ENCODE measurements around the gene C8G.

The C8G gene

GRCh38 chr9:136920069-136920468 is 25.0 kb upstream of the C8G start:
- no peak for DNase-seq (ENCODE audit: low spot score)

DNA sequence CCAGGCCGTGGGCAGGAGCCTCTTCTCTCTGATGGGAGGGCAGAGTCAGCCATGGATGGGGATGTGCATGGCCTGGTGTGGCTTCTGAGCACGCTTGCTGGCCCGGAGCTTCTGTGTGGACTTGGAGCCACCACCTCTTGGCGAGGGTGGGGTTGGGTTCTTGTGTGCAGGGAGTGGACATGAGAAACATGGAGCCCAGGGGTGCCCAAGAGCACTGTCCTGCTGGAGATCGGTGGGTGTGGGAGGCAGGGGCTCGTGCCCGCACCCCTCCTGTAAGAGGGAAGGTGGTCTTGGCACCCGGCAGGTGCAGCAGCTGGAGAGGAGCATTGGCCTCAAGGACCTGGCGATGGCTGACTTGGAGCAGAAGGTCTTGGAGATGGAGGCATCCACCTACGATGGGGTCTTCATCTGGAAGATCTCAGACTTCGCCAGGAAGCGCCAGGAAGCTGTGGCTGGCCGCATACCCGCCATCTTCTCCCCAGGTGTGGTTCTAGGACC is 24.3 kb upstream of the C8G start:
- DNase-seq (ENCODE audit: low spot score) = no peak

DNA sequence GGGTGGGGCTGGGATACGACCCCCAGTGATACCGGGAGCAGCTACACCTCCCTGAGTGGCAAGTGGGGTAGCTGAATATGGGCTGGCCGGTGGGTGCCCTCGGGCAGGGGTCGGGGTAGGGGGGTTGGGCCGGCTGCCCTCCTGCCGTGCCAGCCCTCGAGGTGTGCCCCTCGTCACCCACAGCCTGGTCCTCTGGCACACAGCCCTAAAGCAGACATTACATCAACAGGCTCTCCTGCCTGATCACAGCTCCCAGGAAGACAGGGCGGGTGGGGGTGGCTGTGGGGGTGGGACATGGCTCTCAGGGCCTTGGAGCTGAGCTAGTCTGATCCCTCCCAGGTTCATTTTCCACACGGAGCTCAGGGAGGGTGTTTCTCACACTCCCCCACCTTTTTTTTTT is 23.7 kb upstream of the C8G start:
- no peak for DNase-seq (ENCODE audit: low spot score)

- DNase-seq (ENCODE audit: low spot score) = no peak
Observed at GRCh38 chr9:136921718-136922117, 23.3 kb upstream of the C8G start.

DNA sequence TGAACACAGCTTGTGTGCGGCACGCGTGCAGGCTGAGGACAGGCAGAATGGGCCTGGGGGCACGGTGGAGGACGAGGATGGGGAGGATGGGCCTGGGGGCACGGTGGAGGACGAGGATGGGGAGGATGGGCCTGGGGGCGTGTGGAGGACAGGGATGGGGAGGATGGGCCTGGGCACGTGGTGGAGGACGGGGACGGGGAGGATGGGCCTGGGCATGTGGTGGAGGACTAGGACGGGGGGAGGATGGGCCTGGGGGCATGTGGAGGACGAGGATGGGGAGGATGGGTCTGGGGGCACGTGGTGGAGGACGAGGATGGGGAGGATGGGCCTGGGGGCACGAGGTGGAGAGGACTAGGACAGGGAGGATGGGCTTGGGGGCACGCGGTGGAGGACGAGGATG is 22.5 kb upstream of the C8G start:
- DNase-seq (ENCODE audit: low spot score) = no peak

- DNase-seq (ENCODE audit: low spot score) = no peak
Observed at GRCh38 chr9:136923881-136924280, 21.2 kb upstream of the C8G start.

GRCh38 chr9:136925414-136926153 is 19.5 kb upstream of the C8G start:
- DNase-seq (ENCODE audit: low spot score) = no peak

GRCh38 chr9:136926154-136926704 is 18.8 kb upstream of the C8G start:
- DNase-seq (ENCODE audit: low spot score) = no peak

DNA sequence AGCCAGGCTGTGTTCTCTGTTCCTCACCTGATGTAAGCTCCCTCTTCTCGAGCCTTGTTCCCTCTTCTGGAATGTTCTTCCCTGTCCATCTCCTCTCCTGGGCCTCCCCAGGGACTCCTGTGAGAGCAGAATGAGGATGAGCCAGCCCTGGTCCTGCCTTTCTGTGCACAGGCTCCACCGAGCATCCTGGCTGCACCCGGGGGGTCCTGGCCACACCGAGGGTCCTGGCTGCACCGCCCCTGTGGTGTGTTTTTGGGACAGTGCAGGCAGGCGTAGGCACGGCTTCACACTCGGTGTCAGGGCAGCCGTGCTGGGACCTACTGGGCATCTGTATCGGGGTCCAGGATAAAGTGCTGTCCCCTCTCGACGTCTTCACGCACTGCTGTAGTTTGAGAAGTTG is 18.3 kb upstream of the C8G start:
- DNase-seq (ENCODE audit: low spot score) = no peak

DNA sequence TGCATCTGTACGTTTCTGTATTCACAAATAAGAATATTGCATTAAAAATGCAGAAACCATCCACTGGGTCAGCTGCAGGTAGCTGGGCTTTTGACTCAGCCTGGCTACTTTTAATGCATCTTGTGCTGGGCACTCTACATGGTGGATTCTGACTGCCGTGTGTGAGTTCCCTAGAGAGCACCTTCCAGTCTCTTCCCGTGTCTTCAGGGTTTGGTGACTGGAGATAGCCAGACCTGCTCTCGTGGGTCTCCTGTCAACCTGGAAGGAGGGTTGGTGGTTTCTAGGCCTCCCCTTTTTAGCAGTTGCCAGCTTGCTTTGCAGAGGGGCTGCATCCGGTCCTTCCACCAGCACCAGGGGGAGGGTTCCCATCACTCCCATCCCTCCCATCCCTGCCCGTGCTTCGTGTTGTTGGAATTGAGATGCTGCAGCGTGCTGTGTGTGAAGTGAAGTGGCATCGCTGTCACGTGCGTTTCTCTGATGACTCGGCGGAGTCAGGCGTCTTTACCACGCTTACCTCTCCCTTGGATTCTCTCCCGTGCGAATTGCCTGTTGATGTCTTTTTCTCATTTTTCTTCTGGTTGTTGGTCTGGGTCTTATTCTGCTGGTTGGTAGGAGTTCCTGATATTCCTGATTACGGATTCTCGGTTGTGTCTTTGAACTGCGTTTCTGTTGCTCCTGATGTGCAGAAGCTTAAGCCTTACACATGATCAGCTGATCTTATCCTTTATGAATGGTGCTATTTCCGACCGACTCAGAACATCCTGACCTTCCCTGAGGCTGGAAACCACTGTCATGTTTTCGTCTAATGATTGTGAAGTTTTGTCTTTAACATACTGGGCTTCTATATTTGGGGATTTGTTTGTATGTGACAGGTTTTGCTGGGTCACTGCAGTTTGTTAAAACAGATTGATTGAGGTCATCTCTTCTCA is 17.4 kb upstream of the C8G start:
- no peak for DNase-seq (ENCODE audit: low spot score)

DNA sequence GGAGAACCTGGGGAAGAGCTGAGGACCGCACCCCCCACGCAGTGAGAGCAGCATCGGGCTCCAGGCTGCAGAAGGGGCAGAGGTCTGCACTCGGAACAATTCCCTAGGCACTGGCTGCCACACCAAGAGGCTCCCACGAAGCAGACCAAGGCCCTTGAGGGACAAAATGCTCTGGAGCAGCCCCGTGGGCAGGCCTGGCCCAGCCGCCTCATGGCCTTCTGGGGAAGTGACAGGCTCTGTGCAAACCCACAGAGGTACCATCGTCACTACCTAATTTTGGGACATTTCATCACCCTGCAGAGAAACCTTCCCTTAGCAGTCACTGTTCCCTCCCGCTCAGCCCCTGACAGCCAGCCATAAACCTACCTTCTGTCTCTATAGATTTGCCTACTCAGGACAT is 16.5 kb upstream of the C8G start:
- DNase-seq (ENCODE audit: low spot score) = no peak

DNA sequence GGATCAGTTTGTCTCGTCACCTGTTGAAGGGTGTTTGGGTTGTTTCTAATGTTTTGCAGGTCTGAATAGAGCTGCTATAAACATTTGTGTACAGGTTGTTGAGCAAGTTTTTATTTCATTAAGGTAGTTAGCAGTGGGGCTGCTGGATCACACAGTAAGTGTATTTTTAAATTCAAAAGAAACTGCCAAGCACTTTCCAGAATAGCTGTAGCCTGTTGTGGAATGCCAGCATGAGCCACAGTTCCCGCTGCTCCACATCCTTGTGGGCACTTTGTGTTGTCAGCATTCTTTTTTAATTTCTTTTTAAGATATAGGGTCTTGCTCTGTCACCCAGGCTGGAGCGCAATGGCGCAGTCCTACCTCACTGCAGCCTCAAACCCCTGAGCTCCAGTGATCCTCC is 15.0 kb upstream of the C8G start:
- no peak for DNase-seq (ENCODE audit: low spot score)

GRCh38 chr9:136931611-136932130 is 13.4 kb upstream of the C8G start:
- no peak for DNase-seq (ENCODE audit: low spot score)

GRCh38 chr9:136934277-136934676 is 10.8 kb upstream of the C8G start:
- no peak for DNase-seq (ENCODE audit: low spot score)

- DNase-seq (ENCODE audit: low spot score) = no peak
Observed at GRCh38 chr9:136935651-136936050, 9.4 kb upstream of the C8G start.

DNA sequence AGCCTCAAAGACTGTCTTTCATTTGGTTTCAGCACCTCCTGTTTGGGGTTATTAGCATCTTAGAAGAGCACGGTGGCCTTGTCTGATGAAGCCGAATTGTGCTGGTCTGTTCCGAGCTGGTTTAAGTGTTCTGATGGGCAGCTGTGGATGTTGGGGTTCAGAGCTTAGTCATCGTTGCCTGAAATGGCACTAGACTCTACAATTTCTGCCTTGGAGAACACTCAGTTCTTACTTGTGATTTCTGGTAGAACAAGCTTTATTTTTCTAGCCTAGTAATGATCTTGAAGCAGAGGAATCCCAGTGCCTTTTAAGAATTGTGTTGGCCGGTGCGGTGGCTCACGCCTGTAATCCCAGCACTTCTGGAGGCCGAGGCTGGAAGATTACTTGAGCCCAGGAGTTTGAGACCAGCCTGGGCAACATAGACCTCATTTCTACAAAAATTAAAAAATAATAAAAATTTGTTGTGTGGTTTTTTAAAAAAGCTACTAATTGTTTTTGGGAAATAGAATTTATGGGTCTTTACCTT is 8.3 kb upstream of the C8G start:
- no peak for DNase-seq (ENCODE audit: low spot score)

- DNase-seq (ENCODE audit: low spot score) = no peak
Observed at GRCh38 chr9:136937186-136938001, 7.6 kb upstream of the C8G start.

DNA sequence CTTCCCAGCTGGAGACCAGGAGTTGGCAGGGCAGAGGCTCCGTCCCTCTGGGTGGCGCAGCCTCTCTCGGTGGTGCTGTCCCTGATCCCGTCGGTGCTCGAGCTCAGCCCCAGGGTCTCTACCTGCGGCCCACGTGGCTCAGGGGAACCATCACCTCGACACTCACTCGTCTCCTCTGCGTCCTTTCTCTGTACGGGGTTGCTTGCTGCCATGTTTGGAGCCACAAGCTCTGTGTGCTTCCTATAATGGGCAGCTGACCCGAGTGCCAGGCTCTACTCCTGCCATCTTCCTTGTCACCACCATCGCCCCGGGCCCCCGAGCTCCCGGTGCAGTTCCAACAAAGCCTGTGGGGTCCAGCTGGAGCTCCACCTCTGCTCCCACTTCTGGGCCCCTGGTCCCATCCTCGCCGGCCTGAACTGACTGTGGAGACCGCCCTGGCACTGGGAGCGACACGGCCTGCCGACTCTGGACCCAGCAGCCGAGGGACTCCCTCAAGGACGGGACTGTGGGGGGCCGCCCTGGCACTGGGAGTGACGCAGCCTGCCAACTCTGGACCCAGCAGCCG is 5.5 kb upstream of the C8G start:
- no peak for DNase-seq (ENCODE audit: low spot score)

- DNase-seq (ENCODE audit: low spot score) = no peak
Observed at GRCh38 chr9:136939996-136940525, 5.0 kb upstream of the C8G start.

DNA sequence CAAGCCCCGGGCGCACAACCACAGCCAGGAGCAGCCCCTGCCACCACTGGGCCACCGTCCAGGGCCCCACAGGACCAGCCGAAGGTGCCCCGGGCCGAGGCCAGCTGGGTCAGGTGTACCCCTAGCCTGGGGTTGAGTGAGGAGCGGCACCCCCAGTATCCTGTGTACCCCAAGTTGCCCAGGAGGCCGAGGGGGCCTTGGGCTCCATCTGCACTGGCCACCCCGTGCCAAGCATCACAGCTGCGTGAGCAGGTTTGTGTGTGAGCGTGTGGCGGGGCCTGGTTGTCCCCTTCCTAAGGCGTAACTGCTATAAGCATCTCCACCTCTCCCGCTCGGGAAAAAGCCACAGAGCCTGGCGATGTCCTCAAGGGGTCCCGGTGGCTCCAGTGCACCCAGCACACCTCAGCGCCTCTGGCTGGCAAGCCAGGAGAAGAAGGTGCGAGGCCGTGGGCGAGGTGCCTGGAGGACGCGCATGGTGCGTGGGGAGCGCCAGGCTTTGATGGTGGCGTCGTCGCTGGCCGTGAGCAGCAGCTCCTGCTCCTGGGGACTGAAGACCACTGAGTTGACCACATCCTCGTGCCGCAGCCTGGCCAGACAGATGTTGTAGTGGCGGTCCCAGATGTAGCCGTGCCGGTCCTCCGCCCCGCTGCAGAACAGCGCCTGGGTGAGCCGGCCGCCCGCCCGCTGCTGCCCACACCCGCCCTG is 4.4 kb upstream of the C8G start:
- DNase-seq (ENCODE audit: low spot score) = no peak

Data from SK-N-DZ (cell line).